NCI-H128 (cell line): ENCODE measurements around the gene MYL3.

ENCODE experiments used
- DNase-seq: peaks from one replicate; lab custom pipeline; 2025; ENCODE audit not compliant: unreplicated experiment; lab: John Stamatoyannopoulos, UW

Gene MYL3

DNA sequence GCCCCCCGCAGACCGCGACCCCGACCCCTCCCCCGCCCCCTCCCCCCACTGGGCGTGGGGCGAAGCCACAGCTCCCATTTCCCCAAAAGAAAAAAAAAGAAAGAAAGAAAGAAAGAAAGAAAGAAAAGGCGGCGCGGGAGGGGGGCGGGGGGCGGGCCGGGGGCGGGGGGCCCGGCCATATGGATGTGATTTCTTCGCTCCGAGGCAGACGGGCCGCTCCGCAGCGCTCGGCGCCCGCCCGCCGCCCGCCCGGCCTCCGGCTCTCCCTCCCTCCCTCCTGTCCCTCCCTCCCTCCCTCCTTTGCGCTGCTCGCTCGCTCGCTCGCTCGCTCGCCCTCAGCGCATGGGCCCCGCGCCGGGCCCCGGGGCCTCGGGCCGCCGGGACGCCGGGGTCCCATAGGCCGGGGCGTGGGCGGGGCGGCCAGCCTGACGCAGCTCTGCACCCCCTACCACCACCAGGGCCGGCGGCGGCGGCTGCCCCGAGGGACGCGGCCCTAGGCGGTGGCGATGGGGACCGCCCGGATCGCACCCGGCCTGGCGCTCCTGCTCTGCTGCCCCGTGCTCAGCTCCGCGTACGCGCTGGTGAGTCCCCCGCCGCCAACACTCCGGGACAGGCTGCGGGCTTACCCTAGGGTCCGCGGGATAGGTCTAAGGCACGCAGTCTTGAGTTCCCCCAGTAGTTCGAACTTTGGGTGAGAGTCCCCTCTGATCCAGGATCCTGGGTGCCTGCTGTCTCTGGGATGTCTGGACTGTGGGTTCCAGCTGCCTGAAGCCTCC lies 20.0 kb upstream of the MYL3 start:
- no peak for DNase-seq

DNA sequence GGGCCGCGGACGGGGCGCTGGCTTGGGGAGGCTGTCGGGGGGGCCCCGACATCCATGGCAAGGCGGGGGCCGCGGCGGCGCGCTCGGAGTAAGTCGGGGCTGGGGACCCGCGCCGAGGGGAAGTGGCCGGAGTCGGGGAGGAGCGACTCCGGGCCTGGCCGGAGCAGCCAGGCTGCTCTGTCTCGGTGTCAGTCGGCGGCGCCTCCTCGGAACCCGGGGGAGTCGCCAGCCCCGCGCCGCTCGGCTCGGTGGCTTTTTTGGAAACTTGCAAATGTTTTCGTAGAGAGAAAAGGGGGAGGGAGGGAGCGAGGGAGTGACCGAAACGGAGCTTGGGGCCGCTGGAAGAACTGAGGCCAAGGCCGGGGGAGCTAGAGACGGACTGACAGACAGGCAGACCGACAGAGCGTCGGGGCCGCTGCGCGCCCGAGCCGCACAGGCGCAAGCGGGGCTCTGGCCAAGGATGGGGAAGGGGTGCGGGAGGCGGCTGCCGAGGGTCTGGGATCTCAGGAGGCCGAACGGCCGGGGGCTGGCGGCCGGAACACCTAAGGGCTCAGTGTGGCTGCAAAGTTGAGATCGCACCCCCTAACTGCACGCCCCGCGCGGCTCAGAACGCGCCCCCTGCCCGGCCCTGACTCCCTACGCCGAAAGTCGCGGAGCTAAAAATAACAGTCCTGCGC lies 19.3 kb upstream of the MYL3 start:
- no peak for DNase-seq

DNA sequence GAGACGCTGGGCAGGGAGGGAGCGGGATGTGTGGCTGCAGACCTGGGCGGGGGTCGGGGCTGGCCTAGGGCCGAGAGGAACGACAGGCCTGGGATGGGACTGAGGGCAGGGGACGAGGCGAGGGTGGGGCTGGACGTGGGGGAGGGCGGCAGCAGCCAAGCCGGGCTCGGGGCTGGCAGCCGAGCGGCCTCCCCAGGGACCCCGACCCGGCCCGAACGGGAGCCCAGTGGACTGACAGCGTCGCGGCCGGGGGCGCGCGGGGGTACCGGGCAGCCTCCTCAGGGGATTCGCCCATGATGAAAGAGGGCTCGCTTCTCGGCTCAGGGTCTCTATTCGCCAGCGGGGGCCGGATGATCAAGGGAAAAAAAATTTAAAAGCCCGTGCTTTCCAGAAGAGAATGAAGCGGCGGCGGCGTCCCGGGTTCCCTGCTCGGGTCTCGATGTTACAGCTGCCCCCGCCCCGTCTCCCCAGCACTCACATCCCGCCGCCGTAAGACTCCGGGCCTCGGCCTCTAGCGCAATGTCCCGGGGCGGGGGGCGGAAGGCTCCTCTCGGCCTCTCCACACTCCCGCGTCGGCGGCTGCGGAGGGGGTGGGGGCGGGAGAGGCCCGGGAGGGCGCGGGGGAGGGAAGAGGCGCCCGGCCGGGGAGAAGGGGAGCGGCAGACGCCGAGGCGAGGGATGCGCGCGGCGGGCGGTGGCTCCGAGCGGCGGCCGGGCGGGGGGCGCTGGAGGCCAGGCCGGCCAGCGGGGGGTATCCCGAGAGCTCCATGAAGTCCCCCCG lies 18.5 kb upstream of the MYL3 start:
- DNase-seq, result no peak

DNA sequence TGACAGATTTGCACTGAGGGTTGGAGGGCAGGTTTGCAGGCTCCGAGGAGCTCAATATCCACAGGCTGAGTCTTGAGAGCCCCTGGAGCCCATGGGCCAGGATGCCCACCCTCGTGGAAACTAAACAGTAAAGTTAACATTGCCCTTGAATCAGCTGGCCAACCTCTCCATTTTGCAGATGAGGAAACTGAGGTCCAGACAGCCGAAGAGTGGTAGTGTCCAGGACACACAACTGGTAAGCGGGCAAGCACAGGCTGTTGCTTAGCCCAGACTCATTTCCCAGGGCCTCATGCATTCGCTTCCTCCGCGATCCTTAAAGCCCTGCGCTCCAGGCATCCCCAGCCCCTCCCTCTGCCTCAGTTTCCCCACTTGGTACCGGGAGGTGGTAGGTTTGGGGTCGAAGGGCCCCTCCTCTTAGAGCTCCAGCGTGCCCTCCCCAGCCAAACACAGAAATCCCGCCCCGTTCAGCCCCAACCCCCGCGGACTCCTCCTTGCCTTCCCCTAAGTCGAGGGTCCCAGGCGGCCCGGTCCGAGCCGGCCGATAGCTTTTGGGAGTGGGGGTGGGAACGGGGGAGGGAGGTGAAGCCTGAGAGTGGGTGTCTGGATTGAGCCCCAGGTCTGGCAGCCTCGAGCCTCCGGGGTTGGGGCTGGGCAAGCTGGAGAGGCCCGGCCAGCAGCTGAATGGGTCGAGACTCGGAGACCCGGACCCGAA lies 17.8 kb upstream of the MYL3 start:
- no peak for DNase-seq

DNA sequence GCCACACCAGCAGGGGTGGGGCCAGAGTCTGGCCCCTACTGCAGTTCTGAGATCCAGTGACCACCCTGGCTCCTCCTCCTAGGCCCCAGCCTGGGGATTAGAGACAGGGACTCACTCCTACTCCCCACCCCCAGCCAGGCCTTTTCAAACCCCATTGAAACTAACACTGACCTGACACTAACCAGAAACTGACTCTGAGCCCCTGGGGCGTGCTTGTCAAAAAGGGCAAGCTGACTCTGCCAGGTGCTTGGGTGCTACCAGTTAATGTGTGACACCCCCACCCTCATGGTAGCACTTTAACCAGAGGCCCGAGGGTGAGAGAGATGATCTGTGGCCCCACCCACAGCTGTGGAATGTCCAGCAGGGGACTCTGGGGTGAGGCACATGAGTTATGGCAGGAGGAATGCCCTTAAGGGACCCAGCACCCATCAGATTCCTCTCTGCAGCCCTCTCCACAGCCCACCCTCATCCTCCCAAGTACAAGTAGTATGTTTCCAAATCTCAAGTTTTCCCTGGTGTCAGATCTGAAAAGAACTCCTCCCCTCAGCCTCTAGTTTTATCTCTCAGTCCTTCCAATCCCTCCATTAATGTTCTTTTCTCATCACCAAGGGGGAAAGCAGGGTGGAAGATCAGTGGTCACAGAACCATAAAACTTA lies 15.7 kb upstream of the MYL3 start:
- no peak for DNase-seq

DNA sequence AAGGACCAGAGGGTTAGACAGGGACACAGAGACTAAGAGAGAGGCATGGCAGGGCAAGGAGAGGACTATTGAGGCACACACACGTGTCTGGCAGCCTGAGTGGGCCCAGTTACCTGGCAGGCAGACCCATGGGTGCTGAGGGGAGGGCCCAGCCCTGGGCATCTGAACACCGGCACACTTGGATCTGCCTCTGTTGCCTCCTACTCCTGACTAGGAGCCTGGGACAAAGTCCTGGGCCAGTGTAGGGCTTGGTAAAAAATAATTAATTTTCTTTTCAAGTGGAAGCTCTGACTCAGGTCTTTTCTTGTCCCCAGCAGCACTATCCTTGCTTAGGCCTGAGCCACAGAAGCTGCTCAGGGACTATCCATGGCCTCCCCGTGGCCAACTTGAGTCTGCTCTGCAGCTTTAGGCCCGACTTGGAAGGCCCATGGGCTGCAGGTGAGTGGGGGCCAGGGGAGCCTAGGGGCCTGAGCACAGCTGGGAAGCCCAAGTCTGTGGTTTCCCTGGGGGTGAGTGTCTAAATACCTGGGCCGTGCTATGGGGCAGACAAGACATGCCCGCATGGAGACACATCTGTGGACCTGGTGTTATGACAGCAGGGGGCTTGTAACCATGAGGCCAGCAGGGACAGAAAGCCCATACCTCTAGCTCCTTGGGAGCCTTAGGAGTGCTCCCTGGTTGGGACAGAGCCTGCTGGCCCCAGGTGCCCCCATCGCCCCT lies 14.3 kb upstream of the MYL3 start, which contains the start of gene PTH1R:
PTH1R (plus strand) TSS at position 316 of the 720 bp plus-strand sequence. CDS start 5,839 bp downstream, outside the sequence.
- no peak for DNase-seq

DNA sequence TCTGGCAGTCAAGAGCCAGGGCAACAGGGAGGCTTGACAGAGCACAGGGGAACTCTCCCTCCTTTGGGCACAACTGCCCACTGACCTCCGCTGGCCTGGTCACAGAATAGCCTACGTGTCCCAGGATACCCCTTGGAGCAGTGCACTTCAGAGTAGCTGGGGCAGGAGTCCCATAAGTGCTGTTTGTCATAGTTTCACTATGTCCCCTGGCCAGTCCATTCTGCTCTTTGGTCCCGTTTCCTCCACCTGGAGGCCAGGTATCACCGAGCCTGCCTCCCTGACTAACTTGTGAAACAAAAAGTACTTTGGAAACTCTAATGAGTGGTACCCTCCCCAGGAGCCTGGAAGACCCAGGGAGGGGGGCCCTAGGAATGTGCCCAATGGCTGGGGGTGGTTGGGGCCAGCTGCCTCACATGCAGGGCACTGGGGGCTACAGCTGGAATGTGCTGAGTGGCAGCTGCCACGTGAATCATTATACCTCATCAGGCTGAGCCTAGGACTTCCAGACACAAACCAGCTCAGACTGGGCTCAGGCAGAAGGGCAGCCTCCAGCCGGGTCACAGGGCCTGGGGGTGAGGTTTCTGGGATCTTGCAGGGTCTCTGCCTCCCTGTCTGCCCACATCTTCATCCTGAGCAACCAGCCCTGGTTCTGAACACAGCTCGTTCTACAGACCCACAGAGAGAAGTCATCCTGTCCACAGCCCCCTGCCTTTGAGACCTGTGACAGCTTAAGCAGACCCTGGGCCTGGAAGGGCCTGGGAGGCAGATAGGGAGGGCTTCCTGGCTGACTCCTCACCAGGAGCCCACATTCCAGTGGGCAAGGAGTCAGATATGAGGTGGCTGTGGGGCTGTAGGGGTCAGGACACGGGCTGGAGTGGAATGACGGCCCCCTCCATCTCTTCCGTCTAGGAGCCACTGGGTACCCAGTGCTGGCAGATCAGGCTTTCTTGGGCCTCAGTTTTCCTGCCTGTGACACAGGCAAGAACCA lies 13.4 kb upstream of the MYL3 start:
- DNase-seq, result no peak

DNA sequence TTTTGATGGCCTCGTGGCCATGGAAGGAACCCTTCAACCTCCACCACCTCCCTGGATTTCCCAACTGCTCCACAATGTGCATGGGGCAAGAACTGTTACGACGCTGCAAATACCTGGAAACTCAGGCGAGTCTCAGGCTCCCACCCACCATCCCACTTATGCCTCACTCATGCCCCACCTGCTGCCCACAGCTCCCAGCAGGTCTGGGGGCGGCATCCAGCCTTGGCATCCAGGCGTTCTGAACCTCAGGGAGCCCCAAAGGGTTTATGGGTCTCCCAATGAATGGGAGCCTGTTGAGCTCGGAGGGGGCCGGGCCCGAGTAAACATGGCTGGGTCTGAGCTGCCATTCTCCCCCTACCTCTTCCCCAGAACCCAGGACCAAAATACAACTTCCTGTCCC lies 12.3 kb upstream of the MYL3 start:
- DNase-seq, result no peak

DNA sequence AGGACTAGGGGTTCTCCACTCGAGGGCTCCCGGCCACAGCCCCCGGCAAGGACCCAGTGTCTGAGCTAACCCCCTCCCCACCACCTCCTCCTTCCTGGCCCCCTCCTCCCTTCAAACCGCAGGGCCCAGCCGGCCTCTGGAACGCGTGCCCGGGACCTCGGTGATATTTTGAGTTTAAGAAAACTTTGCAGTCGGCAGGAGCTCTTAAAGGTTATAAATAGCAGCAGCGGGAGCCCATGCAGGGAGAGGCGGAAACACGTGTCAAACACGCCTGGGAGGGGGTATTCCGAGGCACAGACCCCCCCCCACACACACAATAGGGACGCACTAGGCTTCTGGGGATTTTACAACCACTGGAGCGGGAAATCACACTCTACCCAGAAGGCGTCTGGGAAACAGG lies 11.2 kb upstream of the MYL3 start:
- no peak for DNase-seq

DNA sequence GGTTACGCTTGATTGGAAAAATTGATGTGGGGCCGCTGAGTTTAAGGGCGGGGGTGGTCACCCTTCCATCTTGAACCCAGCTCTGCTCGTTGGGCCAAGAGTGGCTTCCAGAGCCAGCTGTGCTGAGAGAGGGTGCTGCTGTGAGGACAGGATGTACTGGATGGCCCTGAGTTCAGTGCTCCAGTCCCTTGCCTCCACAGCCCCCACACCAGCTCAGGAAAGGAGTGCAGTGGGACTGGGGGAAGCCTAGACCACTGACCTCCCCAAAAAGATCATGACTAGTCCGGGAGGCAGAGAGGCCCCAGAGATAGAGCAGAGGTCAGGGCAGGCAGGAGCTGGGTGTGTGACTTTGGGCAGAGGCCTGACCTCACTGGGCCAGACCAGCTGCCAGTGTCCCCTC lies 10.3 kb upstream of the MYL3 start:
- no peak for DNase-seq

DNA sequence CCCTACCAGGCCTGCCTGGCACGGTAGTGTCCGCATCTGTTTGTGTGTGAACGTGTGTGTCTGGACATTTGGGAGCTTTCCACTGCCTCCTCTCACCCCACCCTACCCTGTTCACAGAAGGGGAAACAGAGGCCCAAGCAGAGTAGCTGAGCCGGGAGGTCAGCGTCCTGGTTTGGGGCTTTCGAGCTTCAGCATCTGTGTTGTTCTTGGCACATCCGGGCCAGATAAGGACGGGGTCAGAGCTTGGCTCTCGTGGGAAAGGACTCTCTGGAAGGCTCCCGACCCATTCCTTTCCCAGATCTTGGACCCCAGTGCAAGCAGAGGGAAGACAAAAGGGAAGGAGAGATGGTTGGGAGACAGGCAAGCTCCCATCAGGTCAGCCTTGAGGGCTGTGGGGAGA lies 8.0 kb upstream of the MYL3 start:
- DNase-seq, result no peak

DNA sequence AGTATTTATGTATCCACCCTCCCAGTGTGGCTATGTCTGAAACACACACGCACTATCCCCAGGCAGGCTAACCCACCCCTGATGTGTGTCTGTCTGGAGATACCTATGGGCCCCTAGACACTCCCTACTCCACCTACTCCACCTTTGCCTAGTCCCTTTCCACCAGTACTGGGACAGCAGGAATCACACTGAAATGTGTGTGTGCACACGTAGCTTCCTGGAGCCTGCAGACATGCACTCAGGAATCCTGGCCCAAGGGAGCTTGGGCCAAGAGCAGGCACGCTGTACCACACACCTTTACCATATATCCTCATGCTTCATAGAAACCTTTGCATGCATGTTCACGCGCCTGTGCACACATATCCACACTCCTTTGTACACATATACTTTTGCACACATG lies 7.4 kb upstream of the MYL3 start:
- no peak for DNase-seq

DNA sequence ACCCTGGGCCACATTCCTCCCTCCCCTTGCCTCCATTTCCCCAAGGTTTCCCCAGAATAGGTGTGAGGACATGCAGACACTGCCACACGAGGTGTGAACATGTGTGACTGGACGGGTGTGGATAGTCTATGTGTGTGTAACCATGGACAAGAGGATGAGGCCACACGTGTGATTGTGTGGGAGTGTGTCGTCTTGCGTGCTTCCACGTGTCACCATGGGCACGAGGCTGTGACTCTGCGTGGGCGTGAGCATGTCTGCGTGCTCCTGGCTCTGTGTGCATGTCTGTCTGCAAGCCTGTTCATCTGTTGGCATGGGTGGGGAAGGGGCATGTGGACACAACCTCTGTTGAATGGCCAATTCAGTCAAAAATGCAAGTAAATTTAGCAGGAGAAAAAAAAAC lies 6.2 kb upstream of the MYL3 start:
- DNase-seq, result no peak

DNA sequence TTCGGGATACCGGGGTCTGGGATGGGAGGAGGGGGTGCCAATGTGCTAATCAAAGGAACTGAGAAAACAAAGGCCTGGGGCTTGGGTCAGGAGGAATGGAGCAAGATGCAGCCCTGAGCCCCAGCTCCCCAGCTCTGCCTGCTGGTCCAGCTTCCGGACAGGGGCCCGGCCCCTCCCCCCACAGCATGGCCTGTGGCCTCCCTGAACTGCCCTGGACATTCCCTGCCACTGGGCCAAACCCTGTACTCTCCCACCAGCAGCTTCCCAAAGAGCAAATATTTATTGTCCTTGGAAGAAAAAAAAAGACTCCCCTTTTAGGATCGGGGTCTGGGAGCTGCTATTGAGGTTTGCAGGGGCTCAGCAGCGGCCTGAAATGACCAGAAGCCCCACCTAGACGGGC lies 5.7 kb upstream of the MYL3 start:
- no peak for DNase-seq

DNA sequence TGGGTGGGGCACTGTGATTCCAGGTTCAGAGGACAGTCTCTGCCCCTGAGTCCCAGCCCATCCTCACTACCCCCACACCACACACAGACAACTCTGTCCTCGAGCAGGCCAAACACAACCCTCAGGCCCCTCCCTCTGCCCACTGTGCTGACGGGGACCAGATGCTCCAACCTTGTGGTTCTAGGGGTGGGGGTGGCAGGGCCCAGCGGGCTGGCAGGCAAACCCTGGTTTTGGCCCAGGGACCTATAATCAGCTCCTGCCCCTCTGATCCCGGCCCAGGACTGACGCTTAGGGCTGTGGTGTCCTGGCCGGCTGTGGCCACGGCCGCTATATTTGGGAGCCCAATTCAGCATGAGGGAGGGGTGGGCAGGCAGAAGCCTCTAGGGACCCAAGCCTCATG lies 5.0 kb upstream of the MYL3 start:
- no peak for DNase-seq

DNA sequence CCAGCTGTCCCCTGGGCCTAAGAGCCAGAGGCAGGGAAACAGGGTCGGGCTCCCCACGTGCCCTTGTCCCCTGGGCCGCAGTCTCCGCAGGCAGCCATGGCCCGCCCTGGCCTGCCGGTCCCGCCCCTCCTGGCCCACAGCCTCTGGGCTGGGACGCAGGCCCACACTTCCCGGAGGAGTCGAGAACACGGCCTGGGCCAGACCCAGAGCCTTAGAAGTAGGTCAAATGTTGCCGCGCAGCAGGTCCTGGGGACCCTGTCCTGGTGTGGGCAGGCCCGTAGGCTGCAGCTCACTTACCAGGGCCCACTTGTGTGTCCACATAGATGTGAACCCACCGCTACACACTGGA lies 4.3 kb upstream of the MYL3 start:
- no peak for DNase-seq

DNA sequence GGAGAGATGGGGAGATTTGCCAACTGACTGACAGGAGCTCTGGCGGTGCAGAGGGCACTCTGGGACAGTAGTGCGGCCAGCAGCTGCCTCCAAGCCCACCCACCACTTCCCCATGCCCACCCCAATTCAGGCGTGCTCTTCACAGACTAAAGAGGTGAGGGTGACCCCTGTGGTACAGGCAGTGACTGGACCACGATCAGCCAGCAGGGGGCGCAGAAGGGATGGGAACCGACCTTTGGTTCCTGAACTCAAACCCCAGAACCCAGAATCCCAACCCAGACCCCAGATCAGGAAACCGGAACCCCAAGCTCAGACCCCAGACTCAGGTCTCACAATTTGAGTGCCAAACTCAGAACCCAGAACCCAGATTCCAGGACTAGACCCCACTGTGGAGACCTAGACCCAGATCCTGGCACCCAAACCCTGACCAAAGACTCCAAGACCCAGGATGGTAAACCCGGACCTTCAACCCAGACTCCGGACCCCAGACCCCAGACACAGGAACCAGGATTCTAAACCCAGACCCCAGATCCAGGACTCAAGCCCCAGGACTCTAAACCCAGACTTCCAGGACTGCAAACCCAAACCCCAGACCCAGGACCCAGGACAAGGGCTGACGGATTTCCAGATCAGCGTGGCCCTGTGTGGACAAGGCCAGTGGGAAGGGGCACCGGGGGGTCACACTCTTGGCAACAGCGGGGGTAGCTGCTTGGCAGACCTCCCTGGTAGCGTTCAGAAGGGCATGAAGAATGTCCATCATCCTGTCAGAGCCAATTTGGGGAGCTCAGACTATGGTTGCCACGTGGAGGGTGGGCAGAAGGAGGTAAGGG lies 3.7 kb upstream of the MYL3 start:
- peak; percentile 12 for DNase-seq

DNA sequence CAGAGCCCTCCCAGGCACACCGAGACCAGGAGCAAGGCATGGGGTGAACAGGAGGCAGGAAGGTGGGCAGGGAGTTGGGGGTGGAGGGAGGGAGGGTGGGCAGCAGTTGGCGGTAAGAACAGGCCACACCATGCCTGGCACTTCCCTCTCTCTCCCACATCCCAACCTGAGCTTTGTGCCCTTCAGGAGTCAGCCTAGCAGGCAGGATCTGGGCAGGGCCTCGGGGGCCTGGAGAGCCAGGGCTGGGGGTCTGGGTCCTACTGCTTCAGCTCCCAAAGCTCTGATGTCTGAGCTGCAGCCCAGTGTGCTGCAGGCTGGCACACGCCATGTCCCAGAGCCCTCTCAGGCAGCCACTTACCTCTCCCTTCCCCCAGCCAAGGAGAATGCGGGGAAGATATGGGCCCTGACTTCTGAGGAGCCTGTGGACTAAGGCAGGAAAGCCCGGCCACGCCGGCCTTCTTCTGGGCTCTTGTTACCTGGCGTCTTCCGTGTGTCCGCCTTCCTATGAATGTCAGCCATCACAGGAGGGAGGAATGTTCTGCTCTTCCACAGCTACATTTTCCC lies 2.9 kb upstream of the MYL3 start:
- DNase-seq, result no peak
